ENCODE data around the gene FNDC5. TPM values are rescaled to one million over a fixed set of nuclear protein-coding genes. Genes with fewer than 3 reads are reported as not detected.

FNDC5 gene
- total RNA-seq, 5 donors from 2014 or later (not counting 1 experiment from before 2014, with no cell fraction given): not detected

DNA sequence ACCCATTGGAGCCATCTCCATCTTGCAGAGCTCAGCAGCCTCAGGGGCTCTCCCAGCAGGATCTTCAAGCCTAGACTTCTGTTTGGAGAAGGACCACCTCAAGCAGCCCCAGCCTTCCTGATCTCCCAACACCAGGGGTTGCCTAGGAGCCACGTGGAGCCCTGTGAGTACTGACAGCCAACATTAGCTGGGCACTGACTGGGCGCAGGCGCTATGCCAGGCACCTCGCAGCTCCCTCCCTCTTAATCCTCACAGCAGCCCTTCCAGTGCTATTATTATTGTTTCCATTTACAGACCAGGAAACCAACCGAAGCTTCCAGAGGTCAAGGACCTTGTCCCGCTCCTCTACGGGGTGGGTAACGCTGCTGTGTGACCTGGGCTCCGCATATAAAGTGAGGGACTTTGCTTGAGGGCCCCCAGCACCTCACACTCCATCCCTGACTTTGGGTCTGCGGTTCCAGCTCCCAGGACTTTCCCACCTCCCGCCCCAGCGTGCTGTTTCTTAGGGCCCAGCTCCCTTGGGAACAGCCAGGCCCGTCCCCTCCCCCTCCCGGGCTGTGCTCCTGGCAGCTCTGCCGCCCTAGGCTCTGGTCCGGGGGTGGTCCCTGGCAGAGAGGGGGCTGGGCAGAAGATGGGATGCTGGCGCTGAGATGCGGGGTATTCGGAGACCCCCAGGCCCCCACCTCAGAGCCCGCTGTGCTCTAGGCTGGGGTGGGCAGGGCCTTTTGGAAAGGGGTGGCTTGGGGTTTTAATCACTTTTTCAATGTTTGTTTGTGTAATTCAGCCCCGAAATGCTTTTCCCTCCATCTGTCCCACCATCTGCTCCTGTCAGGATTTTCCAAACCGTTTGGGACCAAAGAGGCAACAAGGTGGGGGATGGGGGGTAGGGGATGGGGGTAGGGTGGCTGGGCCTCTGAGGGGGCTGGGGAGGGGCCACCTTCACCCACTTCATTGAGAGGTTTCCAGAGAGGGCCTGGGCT, 11.4 kb upstream of the FNDC5 start:
- Mint-ChIP-seq H3K27ac (no peak overlapping the region), H3K36me3 (no peaks in the 10 kb centered on the region), H3K9me3 (no peaks in the 10 kb centered on the region), H3K4me3 (no peak overlapping the region), H3K27me3 (peaks cover 47% of the 10 kb centered on the region in 2 donors), H3K4me1 (peaks cover 1 to 9% (median 7%) of the 10 kb centered on the region in 3 donors)
- H3K36me3 ChIP-seq (ENCODE audit: control insufficient read depth in 2 of 2, extremely low read depth in 1 of 2, insufficient read depth in 1 of 2, low read length in 1 of 2): no peaks in the 10 kb centered on the region
- no peak overlapping the region for H3K27ac ChIP-seq (ENCODE audit: low read length)
- ChIA-PET CTCF (no interaction called here), POLR2A (no interaction called here)
- H3K4me3 ChIP-seq (ENCODE audit: control insufficient read depth in 1 of 2, extremely low read depth in 1 of 2, low read length in 1 of 2): no peak overlapping the region
- ATAC-seq (replicated peaks in 1 of 4) (no peak), DNase-seq (no peak)
- peaks cover 0 to 9% of the 10 kb centered on the region in 2 experiments for H3K4me1 ChIP-seq (ENCODE audit: control insufficient read depth in 1 of 2, extremely low read depth in 1 of 2, insufficient read depth in 2 of 2, low read length in 2 of 2)
- no peaks in the 10 kb centered on the region for H3K9me3 ChIP-seq
- H3K27me3 ChIP-seq (replicated peaks in 1 of 2; ENCODE audit: control insufficient read depth in 2 of 2, extremely low read depth in 1 of 2, insufficient read depth in 2 of 2, low read length in 1 of 2): peaks cover 4 to 70% of the 10 kb centered on the region in 2 experiments
- WGBS (ENCODE audit: insufficient coverage): 57% methylated on average over 10 of the region's 22 CpGs

DNA sequence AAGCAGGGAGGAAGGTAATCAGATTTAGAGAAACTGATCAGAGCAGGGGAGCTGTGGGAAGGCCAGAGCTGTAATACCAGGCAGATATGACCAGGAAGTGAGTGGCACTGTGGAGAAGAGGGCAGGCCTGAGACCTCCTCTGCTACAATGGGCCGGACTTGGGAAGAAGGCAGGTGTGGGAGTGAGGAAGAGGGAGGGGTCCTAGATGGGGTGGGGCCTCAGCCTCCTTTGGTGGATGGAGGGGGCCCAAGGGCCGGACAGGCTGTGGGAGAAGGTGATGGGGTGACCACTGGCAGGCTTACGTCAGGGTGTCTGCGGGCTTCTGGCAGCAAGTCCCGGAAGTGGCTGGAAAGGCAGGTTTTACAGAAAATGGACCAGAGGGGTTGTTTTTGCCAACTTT, 10.6 kb upstream of the FNDC5 start:
- no peak overlapping the region for H3K27ac Mint-ChIP-seq
- H3K4me3 ChIP-seq (ENCODE audit: control insufficient read depth in 1 of 2, extremely low read depth in 1 of 2, low read length in 1 of 2): no peak overlapping the region
- peaks cover 3 to 69% of the 10 kb centered on the region in 2 experiments for H3K27me3 ChIP-seq (replicated peaks in 1 of 2; ENCODE audit: control insufficient read depth in 2 of 2, extremely low read depth in 1 of 2, insufficient read depth in 2 of 2, low read length in 1 of 2)
- DNase-seq (no peak), ATAC-seq (replicated peaks in 1 of 4) (peak in 1 of 4 experiments; percentile 25)
- POLR2A ChIA-PET: no interaction called here
- peaks cover 41 to 48% of the 10 kb centered on the region in 2 donors for H3K27me3 Mint-ChIP-seq
- no peak overlapping the region for H3K4me3 Mint-ChIP-seq
- no peak overlapping the region for H3K27ac ChIP-seq (ENCODE audit: low read length)
- CTCF ChIA-PET: no interaction called here
- no peaks in the 10 kb centered on the region for H3K9me3 ChIP-seq
- H3K4me1 ChIP-seq (ENCODE audit: control insufficient read depth in 1 of 2, extremely low read depth in 1 of 2, insufficient read depth in 2 of 2, low read length in 2 of 2): peaks cover 0 to 9% of the 10 kb centered on the region in 2 experiments
- WGBS (ENCODE audit: insufficient coverage): 81% methylated on average over 3 of the region's 5 CpGs
- no peaks in the 10 kb centered on the region for H3K36me3 ChIP-seq (ENCODE audit: control insufficient read depth in 2 of 2, extremely low read depth in 1 of 2, insufficient read depth in 1 of 2, low read length in 1 of 2)
- no peaks in the 10 kb centered on the region for H3K9me3 Mint-ChIP-seq
- H3K4me1 Mint-ChIP-seq: peaks cover 2 to 7% (median 6%) of the 10 kb centered on the region in 3 donors
- H3K36me3 Mint-ChIP-seq: no peaks in the 10 kb centered on the region

DNA sequence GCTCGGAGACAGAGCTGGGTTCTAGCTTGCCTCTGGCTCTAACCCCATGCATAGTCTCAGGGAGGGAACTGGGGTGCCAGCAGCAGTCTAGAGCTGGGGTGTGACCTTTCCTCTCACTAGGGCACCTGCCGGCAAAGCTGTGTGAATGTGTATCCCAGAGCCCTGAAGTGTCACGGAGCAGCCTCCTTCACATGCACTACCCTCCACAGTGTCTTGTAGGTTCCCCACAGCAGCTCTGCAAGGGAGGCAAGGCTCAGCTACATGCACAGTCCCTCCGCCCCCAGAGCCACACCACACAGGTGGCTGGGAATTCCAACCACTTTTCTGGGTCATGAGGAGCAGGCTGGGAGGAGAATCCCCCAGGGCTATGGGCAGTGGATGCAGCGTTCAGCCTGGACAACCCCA, 7.9 kb upstream of the FNDC5 start:
- Mint-ChIP-seq H3K27me3 (peaks cover 37 to 49% of the 10 kb centered on the region in 2 donors), H3K27ac (no peak overlapping the region), H3K4me1 (peaks cover 0 to 1% (median 0%) of the 10 kb centered on the region in 3 donors), H3K9me3 (no peaks in the 10 kb centered on the region), H3K4me3 (no peak overlapping the region), H3K36me3 (no peaks in the 10 kb centered on the region)
- H3K4me1 ChIP-seq (ENCODE audit: control insufficient read depth in 1 of 2, extremely low read depth in 1 of 2, insufficient read depth in 2 of 2, low read length in 2 of 2): peaks cover 0 to 7% of the 10 kb centered on the region in 2 experiments
- no peak for ATAC-seq (replicated peaks in 1 of 4)
- H3K4me3 ChIP-seq (ENCODE audit: control insufficient read depth in 1 of 2, extremely low read depth in 1 of 2, low read length in 1 of 2): no peak overlapping the region
- no peak for DNase-seq
- no peaks in the 10 kb centered on the region for H3K9me3 ChIP-seq
- ChIA-PET CTCF (no interaction called here), POLR2A (interaction anchor here in 1 of 2 donors (0.7 kb wide), 2 partner anchors 28 to 199 kb away, joined by 3 to 4 read pairs; no protein-coding TSS in a partner anchor)
- WGBS (ENCODE audit: insufficient coverage): 90% methylated on average over 3 of the region's 5 CpGs
- H3K36me3 ChIP-seq (ENCODE audit: control insufficient read depth in 2 of 2, extremely low read depth in 1 of 2, insufficient read depth in 1 of 2, low read length in 1 of 2): no peaks in the 10 kb centered on the region
- H3K27ac ChIP-seq (ENCODE audit: low read length): no peak overlapping the region
- peaks cover 3 to 62% of the 10 kb centered on the region in 2 experiments for H3K27me3 ChIP-seq (replicated peaks in 1 of 2; ENCODE audit: control insufficient read depth in 2 of 2, extremely low read depth in 1 of 2, insufficient read depth in 2 of 2, low read length in 1 of 2)

DNA sequence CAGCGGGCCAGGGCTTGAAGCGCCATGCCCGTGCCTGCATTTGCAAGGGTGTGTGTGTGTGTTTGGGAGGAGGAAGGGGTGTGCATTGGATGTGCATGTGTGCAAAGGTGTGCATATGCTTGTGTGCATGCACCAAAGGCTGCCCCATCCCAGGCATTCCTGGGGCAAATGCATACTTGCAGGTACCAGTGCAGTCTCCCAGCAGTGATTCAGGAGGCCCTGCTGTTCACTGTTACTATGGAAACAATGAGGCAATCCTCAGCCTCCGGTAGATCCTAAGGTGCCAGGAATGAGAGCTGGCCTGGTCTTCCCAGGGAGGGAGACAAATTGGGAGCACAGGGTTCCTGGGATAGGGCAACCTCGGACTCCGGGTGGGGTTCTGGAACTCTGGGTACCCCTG, 7.5 kb upstream of the FNDC5 start:
- H3K9me3 Mint-ChIP-seq: no peaks in the 10 kb centered on the region
- H3K4me1 Mint-ChIP-seq: peaks cover 0 to 1% (median 0%) of the 10 kb centered on the region in 3 donors
- Histone ChIP-seq H3K27me3 (replicated peaks in 1 of 2; ENCODE audit: control insufficient read depth in 2 of 2, extremely low read depth in 1 of 2, insufficient read depth in 2 of 2, low read length in 1 of 2) (peaks cover 3 to 63% of the 10 kb centered on the region in 2 experiments), H3K36me3 (ENCODE audit: control insufficient read depth in 2 of 2, extremely low read depth in 1 of 2, insufficient read depth in 1 of 2, low read length in 1 of 2) (no peaks in the 10 kb centered on the region), H3K4me1 (ENCODE audit: control insufficient read depth in 1 of 2, extremely low read depth in 1 of 2, insufficient read depth in 2 of 2, low read length in 2 of 2) (peaks cover 0 to 7% of the 10 kb centered on the region in 2 experiments), H3K9me3 (no peaks in the 10 kb centered on the region), H3K27ac (ENCODE audit: low read length) (no peak overlapping the region), H3K4me3 (ENCODE audit: control insufficient read depth in 1 of 2, extremely low read depth in 1 of 2, low read length in 1 of 2) (no peak overlapping the region)
- ATAC-seq (replicated peaks in 1 of 4) (no peak), DNase-seq (no peak)
- no peak overlapping the region for H3K27ac Mint-ChIP-seq
- H3K4me3 Mint-ChIP-seq: no peak overlapping the region
- 95% methylated on average over 4 of the region's 6 CpGs for WGBS (ENCODE audit: insufficient coverage)
- ChIA-PET CTCF (no interaction called here), POLR2A (no interaction called here)
- H3K36me3 Mint-ChIP-seq: no peaks in the 10 kb centered on the region
- peaks cover 34 to 45% of the 10 kb centered on the region in 2 donors for H3K27me3 Mint-ChIP-seq

DNA sequence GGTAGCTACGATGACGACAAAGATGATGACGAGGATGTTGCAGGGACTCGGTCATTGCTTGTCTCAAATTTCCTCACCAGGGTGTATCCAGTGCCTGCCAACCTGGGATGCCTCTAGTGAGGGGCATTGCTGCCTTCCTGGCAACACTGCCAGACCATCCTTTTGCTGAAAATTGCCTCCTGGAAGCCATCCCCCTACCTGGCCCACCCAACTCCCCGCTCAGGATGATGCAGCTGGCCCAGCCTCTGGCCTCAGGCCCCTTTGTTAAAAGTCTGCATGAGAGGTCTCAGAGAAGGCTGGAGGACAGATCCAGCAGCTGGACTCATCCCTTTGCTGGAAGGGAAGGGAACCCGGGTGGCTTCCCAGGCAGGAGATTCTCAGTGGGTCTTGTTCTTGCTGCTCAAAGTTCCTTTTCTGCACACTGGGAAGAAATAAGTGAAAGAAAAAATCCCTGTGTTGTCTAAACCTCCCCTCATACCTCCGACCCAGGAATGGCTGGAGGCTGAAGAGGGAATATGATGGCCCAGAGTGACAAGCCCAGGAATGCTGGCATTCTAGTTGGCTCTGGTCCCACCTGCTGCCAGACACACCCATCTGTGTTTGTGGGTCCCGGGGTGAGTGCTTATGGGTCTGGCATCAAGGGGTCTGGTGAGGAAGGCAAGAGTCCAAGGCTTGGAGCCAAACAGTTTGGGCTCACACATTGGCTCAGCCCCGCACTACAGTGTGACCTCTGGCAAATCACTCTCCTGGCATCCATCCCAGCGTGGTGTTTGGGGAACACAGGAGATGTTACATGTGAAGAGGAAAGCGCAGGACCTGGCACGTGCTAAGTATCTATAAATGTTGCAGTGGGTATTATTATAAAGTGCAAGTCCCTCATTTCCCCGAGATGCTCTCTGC, 6.7 kb upstream of the FNDC5 start:
- Mint-ChIP-seq H3K27me3 (peaks cover 39 to 51% of the 10 kb centered on the region in 2 donors), H3K4me3 (no peak overlapping the region), H3K36me3 (no peaks in the 10 kb centered on the region), H3K4me1 (peaks cover 0 to 3% (median 1%) of the 10 kb centered on the region in 3 donors), H3K9me3 (no peaks in the 10 kb centered on the region), H3K27ac (no peak overlapping the region)
- Histone ChIP-seq H3K4me3 (ENCODE audit: control insufficient read depth in 1 of 2, extremely low read depth in 1 of 2, low read length in 1 of 2) (no peak overlapping the region), H3K27me3 (replicated peaks in 1 of 2; ENCODE audit: control insufficient read depth in 2 of 2, extremely low read depth in 1 of 2, insufficient read depth in 2 of 2, low read length in 1 of 2) (peaks cover 3 to 69% of the 10 kb centered on the region in 2 experiments), H3K27ac (ENCODE audit: low read length) (no peak overlapping the region), H3K4me1 (ENCODE audit: control insufficient read depth in 1 of 2, extremely low read depth in 1 of 2, insufficient read depth in 2 of 2, low read length in 2 of 2) (peaks cover 0 to 11% of the 10 kb centered on the region in 2 experiments), H3K9me3 (no peaks in the 10 kb centered on the region), H3K36me3 (ENCODE audit: control insufficient read depth in 2 of 2, extremely low read depth in 1 of 2, insufficient read depth in 1 of 2, low read length in 1 of 2) (no peaks in the 10 kb centered on the region)
- ATAC-seq (replicated peaks in 1 of 4) (no peak), DNase-seq (no peak)
- 84% methylated on average over 10 of the region's 13 CpGs for WGBS (ENCODE audit: insufficient coverage)
- ChIA-PET POLR2A (no interaction called here), CTCF (no interaction called here)
